HFFc6 (cell line): Measurements from ENCODE around the gene EGLN2. TPM values are rescaled to one million over a fixed set of nuclear protein-coding genes. Genes with fewer than 3 reads are reported as not detected.

Source experiments
- DNase-seq: peaks from one replicate; pipeline ENCODE4 v3.0.0-alpha.2; 2018
- H3K27ac Mint-ChIP-seq: 2 replicates; pipeline ENCODE4 v1.8.0; 2020; ENCODE audit warnings: mild to moderate bottlenecking, mixed read lengths
- H3K27me3 Mint-ChIP-seq: 2 replicates; pipeline ENCODE4 v1.8.0; 2021; ENCODE audit warnings: mild to moderate bottlenecking, moderate library complexity, mixed read lengths; ENCODE audit not compliant: insufficient read depth
- H3K36me3 Mint-ChIP-seq: 2 replicates; pipeline ENCODE4 v1.8.0; 2021; ENCODE audit warnings: low read depth, mixed read lengths
- H3K4me1 Mint-ChIP-seq: 2 replicates; pipeline ENCODE4 v1.8.0; 2020; ENCODE audit warnings: low read depth, mixed read lengths
- H3K4me3 Mint-ChIP-seq: 2 replicates; pipeline ENCODE4 v1.8.0; 2020; ENCODE audit warnings: mild to moderate bottlenecking, moderate library complexity, mixed read lengths
- H3K9me3 Mint-ChIP-seq: 2 replicates; pipeline ENCODE4 v1.8.0; 2020; ENCODE audit warnings: mild to moderate bottlenecking, mixed read lengths
- total RNA-seq, 6 experiments: library from RNA; stranded (reverse); fragmentation: NEBNext Ultra II Directional; extraction: Animal tissue kit (Norgen Biotek cat#: 25700); gene quantifications; 2 replicates in 1 of 6; 3 replicates in 5 of 6; pipeline ENCODE4 v1.2.3, GENCODE V29; 2021
- TF ChIP-seq, protein P1 (sequence below): fragments of 200-600 bp; sonication (generic); IDR thresholded peaks from 2 replicates; pipeline ENCODE4 v1.5.0; 2021; ENCODE audit warnings: antibody characterized with exemption, mild to moderate bottlenecking

The EGLN2 gene
- total RNA-seq, 6 experiments from 2014 or later, result 56.0 to 72.0 (median 60.1) TPM

DNA sequence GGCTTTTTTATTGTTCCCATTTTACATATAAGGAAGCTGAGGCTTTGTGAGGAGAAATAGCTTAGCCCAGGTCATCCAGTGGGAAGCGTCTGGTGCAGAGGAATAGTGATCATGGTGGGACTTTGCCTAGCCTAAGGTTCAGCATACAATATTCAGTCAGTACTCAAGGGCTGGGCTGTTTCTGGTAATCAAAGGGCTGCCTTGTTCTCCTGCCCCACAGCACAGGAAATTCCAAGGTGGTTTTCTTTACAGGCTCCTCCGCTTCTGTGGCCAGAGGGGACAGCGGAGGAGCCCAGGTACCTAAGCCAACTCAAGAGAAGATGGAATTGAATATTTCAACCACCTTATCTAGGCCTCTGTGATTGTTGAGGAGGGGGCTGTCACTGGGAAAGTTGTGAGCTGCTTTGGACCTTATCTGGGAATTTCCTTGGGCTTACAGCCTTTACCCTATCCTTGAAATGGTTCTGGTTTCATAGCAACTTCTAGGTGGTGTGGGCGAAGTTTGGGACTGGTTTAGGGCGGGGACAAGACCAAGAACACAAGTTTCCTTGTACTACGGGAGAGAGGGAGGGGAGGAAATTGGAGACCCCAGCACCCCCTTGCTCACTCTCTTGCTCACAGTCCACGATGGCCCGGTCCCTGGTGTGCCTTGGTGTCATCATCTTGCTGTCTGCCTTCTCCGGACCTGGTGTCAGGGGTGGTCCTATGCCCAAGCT, 23.9 kb upstream of the EGLN2 start, which contains the start of gene MIA:
TSS of gene MIA (plus strand) at position 606 of the 716 bp plus-strand sequence. CDS start at position 628, 22 bp downstream.
- TF ChIP-seq, protein P1, sequence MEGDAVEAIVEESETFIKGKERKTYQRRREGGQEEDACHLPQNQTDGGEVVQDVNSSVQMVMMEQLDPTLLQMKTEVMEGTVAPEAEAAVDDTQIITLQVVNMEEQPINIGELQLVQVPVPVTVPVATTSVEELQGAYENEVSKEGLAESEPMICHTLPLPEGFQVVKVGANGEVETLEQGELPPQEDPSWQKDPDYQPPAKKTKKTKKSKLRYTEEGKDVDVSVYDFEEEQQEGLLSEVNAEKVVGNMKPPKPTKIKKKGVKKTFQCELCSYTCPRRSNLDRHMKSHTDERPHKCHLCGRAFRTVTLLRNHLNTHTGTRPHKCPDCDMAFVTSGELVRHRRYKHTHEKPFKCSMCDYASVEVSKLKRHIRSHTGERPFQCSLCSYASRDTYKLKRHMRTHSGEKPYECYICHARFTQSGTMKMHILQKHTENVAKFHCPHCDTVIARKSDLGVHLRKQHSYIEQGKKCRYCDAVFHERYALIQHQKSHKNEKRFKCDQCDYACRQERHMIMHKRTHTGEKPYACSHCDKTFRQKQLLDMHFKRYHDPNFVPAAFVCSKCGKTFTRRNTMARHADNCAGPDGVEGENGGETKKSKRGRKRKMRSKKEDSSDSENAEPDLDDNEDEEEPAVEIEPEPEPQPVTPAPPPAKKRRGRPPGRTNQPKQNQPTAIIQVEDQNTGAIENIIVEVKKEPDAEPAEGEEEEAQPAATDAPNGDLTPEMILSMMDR, result no peak
- DNase-seq, result no peak
- H3K27ac Mint-ChIP-seq, result no peak within 1 kb of the TSS
- peaks cover 7% of the 10 kb centered on the region for H3K36me3 Mint-ChIP-seq
- H3K4me1 Mint-ChIP-seq, result peaks cover 20% of the 10 kb centered on the region
- peaks cover 5% of the 10 kb centered on the region; the same call in 1 of the 2 replicates for H3K27me3 Mint-ChIP-seq
- H3K9me3 Mint-ChIP-seq, result no peaks in the 10 kb centered on the region
- H3K4me3 Mint-ChIP-seq, result peak within 1 kb of the TSS; percentile 34; the same call in 1 of the 2 replicates

DNA sequence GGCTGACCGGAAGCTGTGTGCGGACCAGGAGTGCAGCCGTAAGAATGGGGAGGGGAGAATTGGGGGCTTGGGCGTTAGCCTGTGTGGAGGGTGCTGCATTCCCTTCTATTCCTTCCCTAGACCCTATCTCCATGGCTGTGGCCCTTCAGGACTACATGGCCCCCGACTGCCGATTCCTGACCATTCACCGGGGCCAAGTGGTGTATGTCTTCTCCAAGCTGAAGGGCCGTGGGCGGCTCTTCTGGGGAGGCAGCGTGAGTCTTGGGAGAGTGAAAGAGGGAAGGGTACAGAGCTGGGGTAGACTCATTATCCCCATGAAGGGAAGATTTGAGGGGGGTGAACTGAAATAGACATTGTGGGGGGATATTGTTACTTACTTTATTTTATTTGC, 23.4 kb upstream of the EGLN2 start:
- no peak overlapping the region for H3K4me3 Mint-ChIP-seq
- H3K4me1 Mint-ChIP-seq, result peaks cover 21% of the 10 kb centered on the region
- peaks cover 7% of the 10 kb centered on the region for H3K36me3 Mint-ChIP-seq
- no peak for DNase-seq
- peaks cover 5% of the 10 kb centered on the region; the same call in 1 of the 2 replicates for H3K27me3 Mint-ChIP-seq
- H3K9me3 Mint-ChIP-seq, result no peaks in the 10 kb centered on the region
- no peak overlapping the region for H3K27ac Mint-ChIP-seq
- TF ChIP-seq, protein P1, result no peak

DNA sequence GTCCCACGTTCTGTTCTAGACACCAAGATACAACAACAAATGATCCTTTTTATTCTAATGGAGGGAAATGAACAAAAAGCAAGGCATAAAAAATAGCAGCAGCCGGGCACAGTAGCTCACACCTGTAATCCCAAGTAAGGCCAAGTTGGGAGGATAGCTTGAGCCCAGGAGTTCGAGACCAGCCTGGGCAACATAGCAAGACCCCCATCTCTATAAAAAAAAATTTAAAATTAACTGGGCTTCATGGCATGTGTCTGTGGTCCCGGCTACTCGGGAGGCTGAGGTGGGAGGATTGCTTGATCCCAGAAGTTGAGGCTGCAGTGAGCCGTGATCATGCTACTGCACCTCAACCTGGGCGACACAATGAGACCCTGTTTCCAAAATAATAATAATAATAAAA, 22.6 kb upstream of the EGLN2 start:
- TF ChIP-seq, protein P1, result no peak
- Mint-ChIP-seq H3K36me3 (peaks cover 1% of the 10 kb centered on the region), H3K4me3 (peak overlapping the region; percentile 91), H3K4me1 (peaks cover 21% of the 10 kb centered on the region), H3K27me3 (peaks cover 5% of the 10 kb centered on the region; the same call in 1 of the 2 replicates), H3K27ac (no peak overlapping the region), H3K9me3 (no peaks in the 10 kb centered on the region)
- no peak for DNase-seq

DNA sequence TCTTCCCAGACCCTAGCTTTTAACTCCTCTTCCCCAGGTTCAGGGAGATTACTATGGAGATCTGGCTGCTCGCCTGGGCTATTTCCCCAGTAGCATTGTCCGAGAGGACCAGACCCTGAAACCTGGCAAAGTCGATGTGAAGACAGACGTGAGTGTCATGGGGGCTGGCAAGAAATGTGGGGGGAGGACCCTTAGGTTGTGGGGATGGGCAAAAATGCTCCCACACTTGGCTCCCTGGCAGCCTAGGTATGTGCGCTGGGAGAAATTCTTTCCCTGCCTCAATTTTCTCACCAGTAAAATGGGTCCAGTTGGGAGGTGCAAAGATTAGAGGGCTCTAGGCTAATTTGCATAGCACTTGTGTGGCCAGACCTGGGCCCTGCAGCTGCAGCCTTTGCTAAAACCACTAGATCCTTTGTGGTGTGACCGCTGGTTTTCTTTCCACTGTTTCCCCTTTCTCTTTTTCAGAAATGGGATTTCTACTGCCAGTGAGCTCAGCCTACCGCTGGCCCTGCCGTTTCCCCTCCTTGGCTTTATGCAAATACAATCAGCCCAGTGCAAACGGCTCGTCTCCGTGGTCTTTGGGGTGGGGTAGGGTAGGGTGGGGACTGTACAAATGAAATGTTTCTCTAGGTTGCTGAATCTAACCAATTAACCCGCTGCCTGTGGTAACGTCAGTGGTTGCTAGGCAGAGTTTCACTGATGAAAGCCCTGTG, 21.9 kb upstream of the EGLN2 start:
- H3K27me3 Mint-ChIP-seq, result peaks cover 3% of the 10 kb centered on the region; the same call in 1 of the 2 replicates
- H3K9me3 Mint-ChIP-seq, result no peaks in the 10 kb centered on the region
- peak; percentile 88 for DNase-seq
- TF ChIP-seq, protein P1, result 0 out of 2 replicates have a peak, but pooled peaks have one; percentile 7
- no peaks in the 10 kb centered on the region; the same call in 1 of the 2 replicates for H3K36me3 Mint-ChIP-seq
- peak overlapping the region; percentile 91 for H3K27ac Mint-ChIP-seq
- H3K4me1 Mint-ChIP-seq, result peaks cover 21% of the 10 kb centered on the region
- H3K4me3 Mint-ChIP-seq, result peak overlapping the region; percentile 91

DNA sequence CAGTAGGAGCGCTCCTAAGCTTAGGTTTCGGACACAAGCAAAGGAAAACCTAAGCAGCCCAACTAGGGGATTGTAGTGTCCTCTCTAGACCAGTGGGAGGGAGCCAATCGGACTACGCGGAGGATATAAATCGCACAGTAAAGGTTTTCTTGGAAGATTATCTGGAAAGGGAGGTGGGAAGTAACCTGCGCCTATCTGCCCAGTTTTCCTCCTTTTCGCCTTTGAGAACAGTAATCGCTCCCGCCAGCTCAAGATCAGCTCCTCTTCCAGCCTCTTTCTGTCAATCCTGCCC, 21.4 kb upstream of the EGLN2 start:
- Mint-ChIP-seq H3K36me3 (no peaks in the 10 kb centered on the region), H3K4me3 (peak overlapping the region; percentile 91), H3K4me1 (peaks cover 21% of the 10 kb centered on the region), H3K27ac (peak overlapping the region; percentile 91), H3K27me3 (peaks cover 3% of the 10 kb centered on the region; the same call in 1 of the 2 replicates), H3K9me3 (no peaks in the 10 kb centered on the region)
- DNase-seq, result no peak
- TF ChIP-seq, protein P1, result 0 out of 2 replicates have a peak, but pooled peaks have one; percentile 4
